HG03460 (cell line): ENCODE results near the gene LTC4S.
"Not testable (repeated sequence)": the region's sequence is repeated elsewhere in the genome, so short reads cannot be mapped to it uniquely, and the experiment has no call there.

ENCODE experiments used
- ATAC-seq: cut with Tn5 transposase; IDR thresholded peaks from one replicate; pipeline ENCODE4 v1.9.1; 2021; ENCODE audit not compliant: unreplicated experiment

The LTC4S gene

GRCh38 chr5:179793468-179794139 lies at the start of gene LTC4S:
Gene LTC4S (plus strand): TSS chr5:179793986. CDS start chr5:179794081, 95 bp downstream.
- peak; percentile 36 for ATAC-seq

DNA sequence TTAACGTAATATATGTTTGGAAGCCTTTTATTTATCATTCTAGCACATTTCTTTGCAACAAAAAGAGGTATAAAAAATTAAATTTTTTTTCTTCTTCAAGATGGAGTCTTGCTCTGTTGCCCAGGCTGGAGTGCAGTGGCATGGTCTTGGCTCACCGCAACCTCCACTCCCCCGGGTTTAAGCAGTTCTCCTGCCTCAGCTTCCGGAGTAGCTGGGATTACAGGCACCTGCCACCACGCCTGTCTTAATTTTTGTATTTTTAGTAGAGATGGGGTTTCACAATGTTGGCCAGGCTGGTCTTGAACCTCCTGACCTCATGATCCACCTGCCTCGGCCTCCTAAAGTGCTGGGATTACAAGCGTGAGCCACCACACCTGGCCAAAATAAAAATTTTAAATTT lies 49.7 kb upstream of the LTC4S start:
- not testable (repeated sequence) for ATAC-seq

GRCh38 chr5:179746872-179747271 lies 46.9 kb upstream of the LTC4S start:
- ATAC-seq = no peak

DNA sequence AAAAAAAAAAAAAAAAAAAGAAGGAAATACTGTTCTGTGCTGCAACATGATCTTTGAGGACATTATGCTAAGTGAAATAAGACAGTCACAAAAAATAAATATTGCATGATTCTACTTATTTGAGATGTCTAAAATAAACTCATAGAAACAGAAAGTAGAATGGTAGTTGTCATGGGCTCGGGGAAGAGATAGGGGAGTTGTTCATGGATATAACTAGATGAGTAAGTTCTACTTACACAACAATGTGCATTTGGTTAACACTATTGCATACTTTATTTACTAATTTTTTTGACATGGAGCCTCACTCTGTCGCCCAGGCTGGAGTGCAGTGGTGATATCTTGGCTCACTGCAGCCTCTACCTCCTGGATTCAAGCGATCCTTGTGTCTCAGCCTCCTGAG lies 46.0 kb upstream of the LTC4S start:
- no peak for ATAC-seq

- no peak for ATAC-seq
These were observed 43.8 kb upstream of the LTC4S start for GRCh38 chr5:179749857-179750508.

DNA sequence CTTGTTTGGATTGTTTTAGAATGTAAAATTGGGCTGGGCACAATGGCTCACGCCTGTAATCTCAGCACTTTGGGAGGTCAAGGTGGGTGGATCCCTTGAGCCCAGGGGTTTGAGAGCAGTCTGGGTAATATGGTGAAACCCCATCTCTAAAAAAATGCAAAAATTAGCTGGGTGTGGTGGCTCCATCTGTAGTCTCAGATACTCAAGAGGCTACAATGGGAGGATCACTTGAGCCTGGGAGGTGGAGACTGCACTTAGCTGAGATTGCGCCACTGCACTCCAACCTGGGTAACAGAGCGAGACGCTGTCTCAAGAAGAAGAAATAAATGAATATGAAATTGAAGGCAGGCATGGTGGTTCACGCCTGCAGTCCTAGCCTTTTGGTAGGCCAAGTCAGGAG lies 39.8 kb upstream of the LTC4S start:
- no peak for ATAC-seq

- no peak for ATAC-seq
These were observed 38.8 kb upstream of the LTC4S start for GRCh38 chr5:179755022-179755421.

GRCh38 chr5:179758955-179759354 lies 34.8 kb upstream of the LTC4S start:
- ATAC-seq = no peak

DNA sequence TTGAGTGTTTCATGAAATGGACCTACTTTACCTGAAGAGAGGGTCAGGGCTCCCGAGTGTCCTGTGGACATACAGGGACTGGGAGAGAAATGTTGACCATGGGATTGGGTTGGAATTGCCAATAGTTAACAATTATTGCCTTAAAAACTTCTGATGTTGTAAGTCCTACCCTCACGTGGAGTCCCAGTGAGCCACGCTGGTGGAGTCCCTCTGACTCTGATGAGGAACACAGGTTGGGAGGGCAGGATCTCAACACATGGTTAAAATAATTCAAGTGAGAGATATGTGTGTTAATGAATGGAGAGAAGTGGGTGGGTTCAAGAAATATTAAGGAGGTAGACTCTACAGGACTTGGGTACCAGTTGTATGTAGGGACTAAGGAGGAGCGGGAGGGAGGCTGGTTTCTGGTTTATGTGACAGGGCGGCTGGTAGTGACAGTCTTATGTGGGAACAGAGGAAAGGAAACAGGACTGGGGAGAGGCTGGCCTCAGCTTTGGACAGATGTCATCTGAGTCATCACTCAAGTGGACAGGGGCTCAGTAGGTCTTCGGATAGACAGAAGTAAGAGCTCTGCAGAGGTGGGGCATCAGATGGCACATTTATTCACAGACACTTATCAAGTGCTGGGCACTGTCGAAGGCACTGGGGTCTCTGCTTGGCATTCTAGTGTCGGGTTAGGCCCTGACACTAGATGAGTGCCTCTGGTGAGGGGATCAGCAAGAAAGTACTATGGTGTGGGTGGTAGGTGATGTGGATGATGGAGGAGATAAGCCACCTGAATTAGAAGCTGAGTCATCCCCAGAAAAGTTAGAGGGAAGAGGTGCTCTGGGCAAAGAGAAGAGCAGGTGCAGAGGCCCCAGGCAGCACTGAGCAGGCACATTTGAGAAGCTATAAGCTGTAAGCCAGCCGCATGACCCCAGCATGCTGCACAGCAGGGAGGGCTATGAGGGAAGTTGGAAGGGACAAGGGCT lies 33.9 kb upstream of the LTC4S start:
- no peak for ATAC-seq

- ATAC-seq = no peak
These were observed 31.6 kb upstream of the LTC4S start for GRCh38 chr5:179762079-179762780.

- no peak for ATAC-seq
These were observed 31.0 kb upstream of the LTC4S start for GRCh38 chr5:179762781-179763176.

DNA sequence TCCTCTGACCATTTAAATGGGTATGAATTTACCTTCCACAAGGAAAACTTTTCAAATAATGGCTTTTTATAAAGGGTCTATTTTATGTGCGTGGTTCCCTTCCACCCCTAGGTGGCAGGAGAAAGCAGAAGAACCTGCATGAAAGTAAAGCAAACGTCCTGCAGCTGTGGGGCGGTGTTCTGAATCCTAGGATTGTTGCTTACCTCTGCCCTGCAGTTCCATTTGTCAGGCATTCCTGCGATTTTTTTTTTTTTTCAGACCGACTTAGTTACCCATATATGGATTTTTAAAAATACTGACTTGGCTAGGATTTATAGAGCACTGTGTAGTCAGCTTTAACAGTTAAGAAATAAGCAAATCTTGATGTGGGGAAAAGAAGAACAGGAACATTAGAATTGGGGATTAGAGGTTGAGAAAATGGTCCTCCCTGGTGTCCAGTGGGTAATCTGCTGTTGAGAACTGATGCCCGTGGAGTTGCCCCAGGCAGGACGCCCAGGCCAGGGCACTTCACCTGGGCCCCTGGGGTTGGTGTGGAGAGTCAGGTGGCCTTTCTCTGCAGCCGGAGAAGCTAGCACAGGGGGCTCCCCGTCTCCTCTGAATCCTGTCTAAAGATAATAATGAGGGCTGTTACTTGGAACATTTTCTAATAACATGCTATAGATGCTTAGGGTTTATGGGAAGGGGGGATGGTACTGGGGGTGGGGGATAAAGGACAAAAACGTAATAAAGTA lies 30.4 kb upstream of the LTC4S start:
- peak; percentile 50 for ATAC-seq

- ATAC-seq = no peak
These were observed 29.7 kb upstream of the LTC4S start for GRCh38 chr5:179764056-179764455.

DNA sequence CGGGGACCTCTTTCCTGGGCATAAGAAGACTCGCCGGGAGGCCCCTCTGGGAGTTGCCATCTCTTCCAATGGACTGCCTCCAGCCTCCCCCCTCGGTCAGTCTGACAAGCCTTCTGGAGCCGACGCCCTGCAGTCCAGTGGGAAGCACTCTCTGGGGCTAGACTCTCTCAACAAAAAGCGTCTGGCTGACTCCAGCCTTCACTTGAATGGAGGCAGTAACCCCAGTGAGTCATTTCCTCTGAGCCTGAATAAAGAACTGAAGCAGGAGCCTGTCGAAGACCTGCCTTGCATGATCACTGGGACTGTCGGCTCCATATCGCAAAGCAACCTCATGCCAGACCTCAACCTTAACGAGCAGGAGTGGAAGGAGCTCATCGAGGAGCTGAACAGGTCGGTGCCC lies 28.4 kb upstream of the LTC4S start:
- ATAC-seq = no peak

DNA sequence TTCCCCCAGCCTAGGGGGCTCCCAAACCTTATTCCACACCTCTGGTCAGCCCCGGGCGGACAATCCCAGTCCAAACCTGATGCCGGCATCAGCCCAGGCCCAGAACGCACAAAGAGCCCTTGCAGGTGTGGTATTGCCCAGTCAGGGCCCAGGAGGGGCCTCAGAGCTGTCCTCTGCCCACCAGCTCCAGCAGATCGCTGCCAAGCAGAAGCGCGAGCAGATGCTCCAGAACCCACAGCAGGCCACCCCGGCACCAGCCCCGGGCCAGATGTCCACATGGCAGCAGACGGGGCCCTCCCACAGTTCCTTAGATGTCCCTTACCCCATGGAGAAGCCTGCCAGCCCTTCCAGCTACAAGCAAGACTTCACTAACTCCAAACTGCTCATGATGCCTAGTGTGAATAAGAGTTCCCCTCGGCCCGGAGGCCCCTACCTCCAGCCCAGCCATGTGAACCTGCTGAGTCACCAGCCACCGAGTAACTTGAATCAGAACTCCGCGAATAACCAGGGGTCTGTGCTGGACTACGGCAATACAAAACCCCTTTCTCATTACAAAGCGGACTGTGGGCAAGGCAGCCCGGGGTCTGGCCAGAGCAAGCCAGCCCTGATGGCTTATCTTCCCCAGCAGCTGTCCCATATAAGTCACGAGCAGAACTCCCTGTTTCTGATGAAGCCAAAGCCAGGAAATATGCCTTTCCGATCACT lies 27.6 kb upstream of the LTC4S start:
- no peak for ATAC-seq

- no peak for ATAC-seq
These were observed 26.9 kb upstream of the LTC4S start for GRCh38 chr5:179766726-179767455.

DNA sequence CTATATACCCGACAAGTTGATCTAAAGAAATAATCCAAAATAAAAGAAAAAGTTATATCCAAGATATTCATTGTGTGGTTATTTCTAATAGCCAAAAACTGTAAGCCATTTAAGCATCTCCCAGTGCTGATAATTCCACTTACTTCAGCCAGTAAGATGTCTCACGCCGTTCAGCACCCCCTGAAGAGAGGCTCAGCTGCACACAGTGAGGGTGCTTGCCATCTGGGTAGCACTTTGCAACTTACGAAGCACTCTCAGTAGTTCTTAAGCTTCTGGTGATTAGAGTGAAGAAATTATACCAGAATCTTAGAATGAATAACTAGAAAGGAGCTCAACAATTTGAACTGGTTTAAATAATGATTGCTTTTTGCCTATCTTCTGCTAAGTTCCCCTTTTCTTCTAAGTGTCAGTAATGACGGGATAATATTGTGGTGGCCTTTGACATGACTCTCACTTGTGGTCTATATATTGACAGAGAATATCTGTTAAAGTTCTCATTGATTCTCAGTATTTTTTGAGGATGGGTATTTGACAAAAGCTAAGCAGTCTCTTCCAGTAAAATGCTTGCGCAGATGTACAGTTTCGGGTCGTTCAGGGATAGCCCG lies 26.2 kb upstream of the LTC4S start:
- ATAC-seq = no peak

DNA sequence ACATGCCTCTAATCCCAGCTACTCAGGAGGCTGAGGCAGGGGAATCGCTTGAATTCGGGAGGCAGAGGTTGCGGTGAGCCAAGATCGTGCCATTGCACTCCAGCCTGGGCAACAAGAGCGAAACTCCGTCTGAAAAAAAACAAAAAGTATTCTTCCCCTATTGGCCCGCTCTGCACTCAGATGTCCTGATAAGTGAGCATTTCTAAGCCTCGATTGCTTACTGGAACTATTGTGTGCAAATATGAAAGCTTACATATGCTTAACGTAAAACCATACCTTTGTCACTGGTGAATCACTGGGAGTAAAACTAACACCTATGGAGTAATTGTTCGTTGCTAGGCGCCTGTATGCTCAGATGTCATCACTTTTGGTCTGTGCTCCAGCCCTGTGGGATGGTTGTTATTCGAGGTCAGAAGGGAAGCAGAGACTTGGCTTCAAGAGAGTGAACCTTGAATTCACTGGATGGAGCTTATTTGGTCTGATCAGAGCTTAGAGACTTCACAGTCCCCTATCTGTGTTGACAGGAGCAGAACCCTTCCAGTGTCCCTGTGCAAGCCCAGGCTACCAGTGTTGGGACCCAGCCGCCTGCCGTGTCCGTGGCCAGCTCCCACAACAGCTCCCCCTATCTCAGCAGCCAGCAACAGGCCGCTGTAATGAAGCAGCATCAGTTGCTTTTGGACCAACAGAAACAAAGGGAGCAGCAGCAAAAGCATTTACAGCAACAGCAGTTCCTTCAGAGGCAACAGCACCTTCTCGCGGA lies 25.3 kb upstream of the LTC4S start:
- ATAC-seq = no peak
